GM10266 (cell line): ENCODE measurements around the gene SPARC.
"Not testable (repeated sequence)": the region's sequence is repeated elsewhere in the genome, so short reads cannot be mapped to it uniquely, and the experiment has no call there.

Source experiments
- DNase-seq: peaks from one replicate; pipeline ENCODE4 v3.0.0; 2012; ENCODE audit errors: extremely low spot score
- TF ChIP-seq, protein P1 (sequence below): IDR thresholded peaks from 2 replicates; pipeline ENCODE4 v1.5.1; 2012; ENCODE audit warnings: mild to moderate bottlenecking, low read depth; ENCODE audit not compliant: control insufficient read depth, insufficient read depth; ENCODE audit errors: missing control alignments

SPARC gene

GRCh38 chr5:151700296-151700695 is 13.6 kb upstream of the SPARC start:
- no peak for DNase-seq
- TF ChIP-seq, protein P1, sequence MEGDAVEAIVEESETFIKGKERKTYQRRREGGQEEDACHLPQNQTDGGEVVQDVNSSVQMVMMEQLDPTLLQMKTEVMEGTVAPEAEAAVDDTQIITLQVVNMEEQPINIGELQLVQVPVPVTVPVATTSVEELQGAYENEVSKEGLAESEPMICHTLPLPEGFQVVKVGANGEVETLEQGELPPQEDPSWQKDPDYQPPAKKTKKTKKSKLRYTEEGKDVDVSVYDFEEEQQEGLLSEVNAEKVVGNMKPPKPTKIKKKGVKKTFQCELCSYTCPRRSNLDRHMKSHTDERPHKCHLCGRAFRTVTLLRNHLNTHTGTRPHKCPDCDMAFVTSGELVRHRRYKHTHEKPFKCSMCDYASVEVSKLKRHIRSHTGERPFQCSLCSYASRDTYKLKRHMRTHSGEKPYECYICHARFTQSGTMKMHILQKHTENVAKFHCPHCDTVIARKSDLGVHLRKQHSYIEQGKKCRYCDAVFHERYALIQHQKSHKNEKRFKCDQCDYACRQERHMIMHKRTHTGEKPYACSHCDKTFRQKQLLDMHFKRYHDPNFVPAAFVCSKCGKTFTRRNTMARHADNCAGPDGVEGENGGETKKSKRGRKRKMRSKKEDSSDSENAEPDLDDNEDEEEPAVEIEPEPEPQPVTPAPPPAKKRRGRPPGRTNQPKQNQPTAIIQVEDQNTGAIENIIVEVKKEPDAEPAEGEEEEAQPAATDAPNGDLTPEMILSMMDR, result no peak

DNA sequence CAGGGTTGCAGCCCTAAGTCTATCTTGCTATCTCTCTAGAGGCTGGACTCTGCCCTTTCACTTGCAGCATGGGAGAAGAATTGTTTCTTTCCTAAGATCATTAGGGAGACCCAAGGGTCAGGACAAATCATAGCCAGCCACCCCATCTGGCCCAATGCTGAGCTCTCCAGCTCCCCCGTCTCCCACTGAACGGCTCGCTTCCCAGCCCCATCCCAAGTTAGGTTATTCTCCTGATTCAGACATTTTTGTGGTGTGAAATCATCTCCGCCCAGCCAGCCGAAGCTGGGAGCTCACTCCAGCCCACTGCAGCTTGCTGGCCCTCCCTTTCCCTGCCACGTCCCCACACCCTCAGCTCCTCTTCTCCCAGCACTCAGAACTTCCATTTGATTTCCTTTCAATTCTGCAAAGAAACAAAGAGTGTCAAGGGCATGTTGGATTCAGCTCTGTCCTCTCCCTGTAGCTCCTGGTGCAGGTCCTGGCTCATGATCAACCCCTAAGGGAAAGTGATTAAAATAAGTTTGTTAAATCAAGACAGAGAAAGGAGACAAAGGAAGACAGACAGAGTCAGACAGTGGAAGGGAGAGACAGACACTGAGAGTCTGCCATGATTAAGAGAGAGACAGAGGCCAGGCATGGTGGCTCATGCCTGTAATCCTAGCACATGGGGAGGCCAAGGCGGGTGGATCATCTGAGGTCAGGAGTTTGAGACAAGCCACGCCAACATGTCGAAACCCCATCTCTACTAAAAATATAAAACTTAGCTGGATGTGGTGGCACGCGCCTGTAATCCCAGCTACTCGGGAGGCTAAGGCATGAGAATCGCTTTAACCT is 12.6 kb upstream of the SPARC start:
- TF ChIP-seq, protein P1, result no peak
- no peak for DNase-seq

DNA sequence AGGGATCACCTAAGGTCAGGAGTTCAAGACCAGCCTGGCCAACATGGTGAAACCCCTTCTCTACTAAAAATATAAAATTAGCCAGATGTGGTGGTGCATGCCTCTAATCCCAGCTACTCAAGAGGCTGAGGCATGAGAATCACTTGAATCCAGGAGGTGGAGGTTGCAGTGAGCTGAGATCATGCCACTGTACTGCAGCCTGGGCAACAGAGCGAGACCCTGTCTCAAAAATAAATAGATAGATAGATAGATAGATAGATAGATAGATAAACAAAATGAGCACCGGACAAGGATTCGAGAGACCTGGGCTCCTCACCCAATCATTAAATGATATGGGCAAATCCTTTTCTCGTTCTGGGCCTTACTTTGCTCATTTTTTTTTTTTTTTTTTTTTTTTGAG is 11.4 kb upstream of the SPARC start:
- not testable (repeated sequence) for DNase-seq

- TF ChIP-seq, protein P1, result no peak
- no peak for DNase-seq
Observed at GRCh38 chr5:151697452-151697851, 10.7 kb upstream of the SPARC start.

- no peak for DNase-seq
- TF ChIP-seq, protein P1, result no peak
Observed at GRCh38 chr5:151696470-151697061, 9.9 kb upstream of the SPARC start.

GRCh38 chr5:151695464-151695863 is 8.7 kb upstream of the SPARC start:
- TF ChIP-seq, protein P1, result no peak
- DNase-seq, result no peak

DNA sequence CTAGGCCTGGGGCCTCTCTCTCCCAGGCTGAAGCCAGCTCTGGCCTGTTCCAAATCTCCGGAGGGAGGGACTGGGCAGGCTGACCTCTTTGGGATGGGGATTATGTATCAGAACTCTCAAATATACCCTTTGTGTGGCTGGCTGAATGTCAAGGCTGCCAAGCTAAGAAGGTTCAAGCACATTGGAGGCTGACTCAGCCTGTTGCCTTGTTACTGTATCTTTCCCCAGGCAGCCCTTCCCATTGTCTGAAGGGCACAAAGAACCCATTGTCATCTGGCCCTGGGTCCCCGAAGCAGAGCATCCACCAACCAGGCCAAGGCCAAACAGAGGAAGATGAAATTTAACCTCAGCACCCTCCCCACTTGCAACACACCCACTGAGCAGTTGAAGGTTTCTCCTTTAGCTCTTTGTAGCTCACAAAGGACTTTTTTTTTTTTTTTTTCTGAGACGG is 7.3 kb upstream of the SPARC start:
- no peak for DNase-seq
- TF ChIP-seq, protein P1, result no peak
